Measurements from ENCODE around the gene NCR3LG1. TPM values are rescaled to one million over a fixed set of nuclear protein-coding genes. Genes with fewer than 3 reads are reported as not detected.
A peak's percentile ranks its signal among the peaks of the same experiment; 100 is the strongest.

The NCR3LG1 gene
- 0.55 TPM for total RNA-seq
- long read RNA-seq, partial matches to known transcripts, result 0 of 1 reads
- long read RNA-seq, other reads (novel, unspliced or antisense), result 1 of 1 reads

GRCh38 chr11:17351510-17352176, at the start of gene NCR3LG1:
TSS of gene NCR3LG1 (plus strand) at chr11:17351800. CDS start at chr11:17351970, 170 bp downstream.
- intact Hi-C loops (cut with micrococcal nuclease), result no loop called here
- ATAC-seq (peak; percentile 59), DNase-seq (peak; percentile 68)

- ATAC-seq (no peak), DNase-seq (no peak)
- intact Hi-C loops (cut with micrococcal nuclease), result no loop called here
Measured at GRCh38 chr11:17313349-17314231, 38.0 kb upstream of the NCR3LG1 start.

GRCh38 chr11:17314232-17314547, 37.4 kb upstream of the NCR3LG1 start:
- intact Hi-C loops (cut with micrococcal nuclease), result no loop called here
- no peak for ATAC-seq
- DNase-seq, result no peak

- ATAC-seq (no peak), DNase-seq (no peak)
- intact Hi-C loops (cut with micrococcal nuclease), result no loop called here
Measured at GRCh38 chr11:17314904-17315426, 36.6 kb upstream of the NCR3LG1 start.

- intact Hi-C loops (cut with micrococcal nuclease), result no loop called here
- peak; percentile 35 for DNase-seq
- ATAC-seq, result peak; percentile 84
Measured at GRCh38 chr11:17328871-17329494, 22.6 kb upstream of the NCR3LG1 start.

GRCh38 chr11:17331669-17332068, 19.9 kb upstream of the NCR3LG1 start:
- ATAC-seq (no peak), DNase-seq (no peak)
- intact Hi-C loops (cut with micrococcal nuclease), result no loop called here

- DNase-seq, result peak; percentile 35
- ATAC-seq, result peak; percentile 96
- intact Hi-C loops (cut with micrococcal nuclease), result no loop called here
Measured at GRCh38 chr11:17333799-17334586, 17.6 kb upstream of the NCR3LG1 start.

- ATAC-seq, result no peak
- intact Hi-C loops (cut with micrococcal nuclease), result no loop called here
- no peak for DNase-seq
Measured at GRCh38 chr11:17343257-17343656, 8.3 kb upstream of the NCR3LG1 start.

- ATAC-seq (no peak), DNase-seq (no peak)
- intact Hi-C loops (cut with micrococcal nuclease), result no loop called here
Measured at GRCh38 chr11:17343907-17344306, 7.7 kb upstream of the NCR3LG1 start.

GRCh38 chr11:17347676-17348075, 3.9 kb upstream of the NCR3LG1 start:
- intact Hi-C loops (cut with micrococcal nuclease), result no loop called here
- ATAC-seq (no peak), DNase-seq (no peak)

- ATAC-seq (no peak), DNase-seq (no peak)
- intact Hi-C loops (cut with micrococcal nuclease), result no loop called here
Measured at GRCh38 chr11:17350455-17351171, 987 bp upstream of the NCR3LG1 start.

GRCh38 chr11:17351172-17351509, 459 bp upstream of the NCR3LG1 start:
- no peak for ATAC-seq
- intact Hi-C loops (cut with micrococcal nuclease), result no loop called here

GRCh38 chr11:17352950-17353820, 1.6 kb downstream of the NCR3LG1 start:
- intact Hi-C loops (cut with micrococcal nuclease), result no loop called here
- ATAC-seq (peak; percentile 86), DNase-seq (peak; percentile 84)

More at GRCh38 chr11:17351172-17351509, 459 bp upstream of the NCR3LG1 start:
- no peak for DNase-seq

- DNase-seq, result no peak
- intact Hi-C loops (cut with micrococcal nuclease), result no loop called here
- no peak for ATAC-seq
Measured at GRCh38 chr11:17353821-17354600, 2.4 kb downstream of the NCR3LG1 start.

- intact Hi-C loops (cut with micrococcal nuclease), result no loop called here
- ATAC-seq (peak; percentile 51), DNase-seq (no peak)
Measured at GRCh38 chr11:17354601-17354991, 3.0 kb downstream of the NCR3LG1 start.

GRCh38 chr11:17366495-17366894, 14.9 kb downstream of the NCR3LG1 start:
- ATAC-seq (no peak), DNase-seq (no peak)
- intact Hi-C loops (cut with micrococcal nuclease), result no loop called here

- ATAC-seq (no peak), DNase-seq (no peak)
- intact Hi-C loops (cut with micrococcal nuclease), result no loop called here
Measured at GRCh38 chr11:17368551-17368950, 17.0 kb downstream of the NCR3LG1 start.

Measured in left ventricle myocardium superior (tissue), 1 donor.